ENCODE data around the gene FASN. TPM values are rescaled to one million over a fixed set of nuclear protein-coding genes. Genes with fewer than 3 reads are reported as not detected.

FASN gene
- total and polyA plus RNA-seq, 2 of the 13 experiments (the other 11 are each of a cell fraction or from before 2014, with no cell fraction given), result 51.7 to 101 TPM

- TF ChIP-seq AKNA (CRISPR knock-in tag; IDR thresholded peaks at IDR 0.05; ENCODE audit: borderline replicate concordance) (no peak), SP140L (CRISPR knock-in tag; IDR thresholded peaks at IDR 0.05; ENCODE audit: borderline replicate concordance) (0 out of 2 replicates have a peak, but pooled peaks have one; percentile 15), MAFK (conservative IDR thresholded peaks at IDR 0.05 in 1 of 2, IDR thresholded peaks at IDR 0.05 in 1 of 2; ENCODE audit: low read length in 2 of 2) (no peak), NFIB (CRISPR knock-in tag; IDR thresholded peaks at IDR 0.05; ENCODE audit: borderline replicate concordance) (no peak), ZNF557 (CRISPR knock-in tag; IDR thresholded peaks at IDR 0.05) (no peak; the same call in 1 of the 2 replicates), CENPX (CRISPR knock-in tag; IDR thresholded peaks at IDR 0.05) (no peak), KMT2A (CRISPR knock-in tag; IDR thresholded peaks at IDR 0.05) (peak; percentile 65; the same call in 1 of the 2 replicates), GMEB1 (CRISPR knock-in tag; IDR thresholded peaks at IDR 0.05; ENCODE audit: borderline replicate concordance) (peak; percentile 65), ZEB1 (IDR thresholded peaks at IDR 0.05; ENCODE audit: insufficient replicate concordance, low read depth) (no peak), ZNF704 (CRISPR knock-in tag; IDR thresholded peaks at IDR 0.05; ENCODE audit: borderline replicate concordance) (0 out of 2 replicates have a peak, but pooled peaks have one; percentile 73), ZBED4 (CRISPR knock-in tag; IDR thresholded peaks at IDR 0.05; ENCODE audit: borderline replicate concordance) (peak; percentile 10; the same call in 1 of the 2 replicates), DMTF1 (CRISPR knock-in tag; IDR thresholded peaks at IDR 0.05) (no peak)
Observed at GRCh38 chr17:82098169-82098938, at the start of gene FASN (continued).

Data from HepG2 (cell line).